ENCODE measurements around the gene CPN1. TPM values are rescaled to one million over a fixed set of nuclear protein-coding genes. Genes with fewer than 3 reads are reported as not detected.

Gene CPN1
- total RNA-seq, 1 experiment from 2014 or later: 0.12 TPM

GRCh38 chr10:100067466-100067865 lies 14.2 kb downstream of the CPN1 start:
- DNase-seq (ENCODE audit: low read depth, low spot score) (no peak), ATAC-seq (no peak)
- ChIA-PET POLR2A (no interaction called here), CTCF (no interaction called here), RAD21 (ENCODE audit: low non-redundant PET in 1 of 2, low total read pairs in 2 of 2, uncharacterized antibody in 2 of 2, unreplicated experiment in 2 of 2) (no interaction called here)
- TF ChIP-seq ZNF274 (IDR thresholded peaks at IDR 0.05; ENCODE audit: low read depth, low read length) (no peak), CTCF (IDR thresholded peaks at IDR 0.05 in 2 of 3, conservative IDR thresholded peaks at IDR 0.05 in 1 of 3; ENCODE audit: borderline replicate concordance in 1 of 3, insufficient read depth in 1 of 3, low read depth in 2 of 3, low read length in 2 of 3) (no peak), MAX (IDR thresholded peaks at IDR 0.05) (no peak), REST (IDR thresholded peaks at IDR 0.05; ENCODE audit: low read depth) (no peak), CEBPB (IDR thresholded peaks at IDR 0.05; ENCODE audit: low read depth) (no peak), RAD21 (IDR thresholded peaks at IDR 0.05; ENCODE audit: low read depth) (no peak), FOSL1 (IDR thresholded peaks at IDR 0.05; ENCODE audit: low read depth) (no peak), TCF7L2 (IDR thresholded peaks at IDR 0.05; ENCODE audit: borderline replicate concordance, extremely low read depth, insufficient read depth, insufficient read length) (no peak), POLR2A (IDR thresholded peaks at IDR 0.05; ENCODE audit: borderline replicate concordance, extremely low read depth, insufficient read depth, insufficient read length) (no peak), EZH2phosphoT487 (IDR thresholded peaks at IDR 0.05; ENCODE audit: borderline replicate concordance) (no peak), SIN3A (IDR thresholded peaks at IDR 0.05; ENCODE audit: low read depth) (no peak)
- TF ChIP-seq, protein P1, sequence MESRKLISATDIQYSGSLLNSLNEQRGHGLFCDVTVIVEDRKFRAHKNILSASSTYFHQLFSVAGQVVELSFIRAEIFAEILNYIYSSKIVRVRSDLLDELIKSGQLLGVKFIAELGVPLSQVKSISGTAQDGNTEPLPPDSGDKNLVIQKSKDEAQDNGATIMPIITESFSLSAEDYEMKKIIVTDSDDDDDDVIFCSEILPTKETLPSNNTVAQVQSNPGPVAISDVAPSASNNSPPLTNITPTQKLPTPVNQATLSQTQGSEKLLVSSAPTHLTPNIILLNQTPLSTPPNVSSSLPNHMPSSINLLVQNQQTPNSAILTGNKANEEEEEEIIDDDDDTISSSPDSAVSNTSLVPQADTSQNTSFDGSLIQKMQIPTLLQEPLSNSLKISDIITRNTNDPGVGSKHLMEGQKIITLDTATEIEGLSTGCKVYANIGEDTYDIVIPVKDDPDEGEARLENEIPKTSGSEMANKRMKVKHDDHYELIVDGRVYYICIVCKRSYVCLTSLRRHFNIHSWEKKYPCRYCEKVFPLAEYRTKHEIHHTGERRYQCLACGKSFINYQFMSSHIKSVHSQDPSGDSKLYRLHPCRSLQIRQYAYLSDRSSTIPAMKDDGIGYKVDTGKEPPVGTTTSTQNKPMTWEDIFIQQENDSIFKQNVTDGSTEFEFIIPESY (IDR thresholded peaks at IDR 0.05; ENCODE audit: extremely low read depth, insufficient replicate concordance, low read length): no peak
- no peak overlapping the region for H3K4me2 ChIP-seq (ENCODE audit: low read length)
- no peaks in the 10 kb centered on the region for H4K20me1 ChIP-seq (ENCODE audit: insufficient read depth)
- H3K36me3 ChIP-seq (ENCODE audit: control insufficient read depth in 1 of 2, insufficient read depth in 2 of 2, low read length in 2 of 2): no peaks in the 10 kb centered on the region
- H3K27me3 ChIP-seq (ENCODE audit: insufficient read depth, low read length): no peaks in the 10 kb centered on the region
- H3K79me2 ChIP-seq (ENCODE audit: insufficient read depth, low read length): no peaks in the 10 kb centered on the region
- no peak overlapping the region for H3K4me3 ChIP-seq (replicated peaks in 1 of 2; ENCODE audit: low read depth in 1 of 2, low read length in 2 of 2)
- intact Hi-C loops (cut with micrococcal nuclease): no loop called here
- no peak overlapping the region for H3K9ac ChIP-seq (ENCODE audit: low read length)
- H2AFZ ChIP-seq (ENCODE audit: low read depth, low read length, poor library complexity, severe bottlenecking): no peak overlapping the region
- no TSS peak for BruUV-seq (replicated peaks)
- H3K27ac ChIP-seq (ENCODE audit: low read depth, low read length): no peak overlapping the region
- no peaks in the 10 kb centered on the region for H3K9me2 ChIP-seq (ENCODE audit: insufficient read depth)
- peaks cover 0 to 4% of the 10 kb centered on the region in 2 experiments; a peak in 1 of 4 replicates for H3K4me1 ChIP-seq (ENCODE audit: control insufficient read depth in 1 of 2, insufficient read depth in 2 of 2, low read length in 2 of 2)
- no peaks in the 10 kb centered on the region for H3K9me3 ChIP-seq (ENCODE audit: control insufficient read depth in 1 of 2, insufficient read depth in 1 of 2, low read depth in 1 of 2, low read length in 2 of 2)
